OCI-LY7 (cell line): ENCODE measurements around the gene WNT11. TPM values are rescaled to one million over a fixed set of nuclear protein-coding genes. Genes with fewer than 3 reads are reported as not detected.

Source experiments
- BruUV-seq: library from RNA; stranded (reverse); fragments of 400-500 nt; replicated peaks from 2 replicates; lab custom pipeline; 2021; lab: Mats Ljungman, UMichigan
- CTCF ChIA-PET: fragments of 300-600 bp; sonication (Branson Sonifier 250); formaldehyde crosslinking; loops from one replicate; lab custom pipeline; 2022; ENCODE audit warnings: antibody characterized with exemption; ENCODE audit not compliant: unreplicated experiment; lab: Charles Lee
- POLR2A ChIA-PET: fragments of 300-600 bp; sonication (Branson Sonifier 250); formaldehyde crosslinking; loops from one replicate; lab custom pipeline; 2022; ENCODE audit warnings: antibody characterized with exemption; lab: Charles Lee
- DNase-seq: peaks from one replicate; pipeline ENCODE4 v3.0.0-alpha.2; 2015; ENCODE audit warnings: low spot score
- H2AFZ ChIP-seq: fragments of 200-600 bp; sonication (generic), shearing (Covaris generic); 2 replicates; pipeline ENCODE4 v1.6.1; 2014; ENCODE audit warnings: mild to moderate bottlenecking, antibody characterized with exemption, low read length, moderate library complexity
- H3K27ac ChIP-seq: fragments of 200-600 bp; sonication (generic); 2 replicates; pipeline ENCODE4 v1.5.1; 2014; ENCODE audit warnings: mixed run types, low read depth, mild to moderate bottlenecking, moderate library complexity, low read length, inconsistent platforms; ENCODE audit not compliant: poor library complexity, severe bottlenecking
- H3K36me3 ChIP-seq: fragments of 200-600 bp; sonication (generic); 2 replicates; pipeline ENCODE4 v1.6.1; 2014; ENCODE audit warnings: mild to moderate bottlenecking, antibody characterized with exemption, low read length, moderate library complexity, mixed read lengths; ENCODE audit not compliant: insufficient read depth
- H3K4me1 ChIP-seq: fragments of 200-600 bp; sonication (generic); 2 replicates; pipeline ENCODE4 v1.5.1; 2014; ENCODE audit warnings: mild to moderate bottlenecking, low read length; ENCODE audit not compliant: insufficient read depth, poor library complexity, severe bottlenecking
- H3K4me2 ChIP-seq: fragments of 200-600 bp; sonication (generic); 2 replicates; pipeline ENCODE4 v1.6.1; 2014; ENCODE audit warnings: mild to moderate bottlenecking, low read length
- H3K4me3 ChIP-seq: fragments of 200-600 bp; sonication (generic); 2 replicates; pipeline ENCODE4 v1.5.1; 2014; ENCODE audit warnings: mild to moderate bottlenecking, low read depth, low read length; ENCODE audit not compliant: poor library complexity, severe bottlenecking
- H3K79me2 ChIP-seq: fragments of 200-600 bp; sonication (generic); 2 replicates; pipeline ENCODE4 v1.6.1; 2016; ENCODE audit warnings: low read depth, mild to moderate bottlenecking, low read length, moderate library complexity, mixed read lengths; ENCODE audit not compliant: insufficient read depth
- H3K9me2 ChIP-seq: fragments of 200-600 bp; sonication (generic); 2 replicates; pipeline ENCODE4 v1.6.1; 2016; ENCODE audit warnings: mild to moderate bottlenecking, low read length, mixed read lengths; ENCODE audit not compliant: insufficient read depth
- H3K9me3 ChIP-seq: fragments of 200-600 bp; sonication (generic); 2 replicates; pipeline ENCODE4 v1.6.1; 2014; ENCODE audit warnings: mild to moderate bottlenecking, mixed run types, low read length, mixed read lengths
- H4K20me1 ChIP-seq: fragments of 200-600 bp; sonication (generic); 2 replicates; pipeline ENCODE4 v1.6.1; 2014; ENCODE audit warnings: mild to moderate bottlenecking, antibody characterized with exemption, low read length, moderate library complexity, mixed read lengths; ENCODE audit not compliant: insufficient read depth
- CTCF ChIP-seq: fragments of 200-600 bp; sonication (generic); conservative IDR thresholded peaks from 2 replicates; pipeline ENCODE4 v1.5.1; 2014; ENCODE audit warnings: mild to moderate bottlenecking, antibody characterized with exemption, low read length, moderate library complexity, mixed read lengths
- EZH2phosphoT487 ChIP-seq: fragments of 200-600 bp; sonication (generic); IDR thresholded peaks from 2 replicates; pipeline ENCODE4 v1.6.1; 2018; ENCODE audit warnings: low read depth, borderline replicate concordance, mild to moderate bottlenecking, mixed run types, antibody characterized with exemption, low read length, moderate library complexity, mixed read lengths
- intact Hi-C: fragments of 100-400 bp; cut with micrococcal nuclease; formaldehyde crosslinking; loops from one replicate; pipeline ENCODE4 v1.10.0; 2022; ENCODE audit not compliant: unreplicated experiment
- total RNA-seq, 2 experiments: library from RNA; depleted of rRNA in 1 of 2; stranded (reverse); fragments of >200 nt in 1 of 2; shearing (Covaris generic) in 1 of 2; gene quantifications; 2 replicates each; pipeline ENCODE4 v1.2.3, GENCODE V29; 2014 to 2022

WNT11 gene
- total RNA-seq, 2 experiments from 2014 or later: not detected

DNA sequence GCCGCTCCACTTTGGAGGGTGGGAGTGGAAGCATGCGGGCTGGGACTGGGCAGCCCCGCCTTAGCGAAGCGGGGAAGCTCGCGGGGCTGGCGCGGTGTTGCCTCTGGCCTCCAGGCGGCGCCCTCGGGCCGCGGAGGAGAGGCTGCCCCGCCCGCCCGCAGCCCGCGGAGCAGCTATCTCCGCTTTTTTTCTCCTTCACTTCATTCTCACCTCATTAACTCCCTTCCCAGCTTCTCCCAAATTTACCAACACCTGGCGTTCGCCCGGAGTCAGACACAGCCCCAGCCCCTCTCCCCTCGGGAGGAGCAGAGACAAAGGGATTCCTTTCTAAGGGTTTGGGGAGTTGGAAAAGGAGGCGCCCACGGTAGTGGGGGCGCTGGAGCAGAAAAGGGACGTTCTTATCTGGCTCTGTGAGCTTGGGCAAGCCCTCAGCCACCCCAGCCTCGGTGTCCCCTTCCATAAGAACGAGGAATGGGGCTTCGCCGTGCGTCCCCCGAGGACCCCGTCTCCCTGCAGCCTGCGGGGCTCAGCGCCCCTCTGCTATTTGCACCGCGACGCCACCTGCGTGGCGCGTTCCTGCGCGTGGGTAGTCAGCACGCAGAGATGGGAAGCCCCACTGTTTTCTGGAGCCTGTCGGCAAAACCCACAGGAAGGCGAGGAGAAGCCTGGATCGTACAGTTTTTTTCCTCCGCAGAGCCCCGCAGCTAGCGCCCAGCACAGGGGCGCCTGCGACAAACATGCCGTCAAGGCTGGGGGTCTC lies 1.5 kb upstream of the WNT11 start:
- POLR2A ChIA-PET: interaction anchor here (0.6 kb wide), 1 partner anchor 305 kb away, joined by 3 read pairs; no protein-coding TSS in a partner anchor
- Histone ChIP-seq H3K9me3 (no peaks in the 10 kb centered on the region), H3K4me2 (peak overlapping the region; percentile 76), H3K4me1 (no peaks in the 10 kb centered on the region), H3K9me2 (no peaks in the 10 kb centered on the region), H2AFZ (peak overlapping the region; percentile 33; the same call in 1 of the 2 replicates), H3K36me3 (no peaks in the 10 kb centered on the region), H3K4me3 (peak overlapping the region; percentile 56), H3K79me2 (no peaks in the 10 kb centered on the region), H3K27ac (no peak overlapping the region), H4K20me1 (no peaks in the 10 kb centered on the region)
- BruUV-seq: no TSS peak
- peak; percentile 90 for TF ChIP-seq CTCF
- TF ChIP-seq EZH2phosphoT487: no peak
- peak; percentile 75 for DNase-seq
- intact Hi-C loops: loop anchor here (1.0 to 5.0 kb wide), 2 partner anchors 110 to 311 kb away; no protein-coding TSS in a partner anchor
- CTCF ChIA-PET: interaction anchor here (0.5 to 2.3 kb wide), 5 partner anchors 12 to 481 kb away, joined by 3 to 14 read pairs (median 3); no protein-coding TSS in a partner anchor

GRCh38 chr11:76206077-76206326 lies 300 bp downstream of the WNT11 start:
- no TSS peak for BruUV-seq
- no peak for DNase-seq
- intact Hi-C loops: loop anchor here (5.0 kb wide), 1 partner anchor 309 kb away; no protein-coding TSS in a partner anchor
- H3K9me2 ChIP-seq: no peaks in the 10 kb centered on the region
- H3K4me2 ChIP-seq: no peak overlapping the region
- H3K27ac ChIP-seq: no peak overlapping the region
- no peaks in the 10 kb centered on the region for H3K9me3 ChIP-seq
- no peak overlapping the region for H2AFZ ChIP-seq
- TF ChIP-seq EZH2phosphoT487 (no peak), CTCF (no peak)
- no peaks in the 10 kb centered on the region for H3K79me2 ChIP-seq
- no peaks in the 10 kb centered on the region for H3K4me1 ChIP-seq
- POLR2A ChIA-PET: interaction anchor here (0.6 kb wide), 1 partner anchor 77 kb away, joined by 3 read pairs; no protein-coding TSS in a partner anchor
- H3K36me3 ChIP-seq: no peaks in the 10 kb centered on the region
- no peak overlapping the region for H3K4me3 ChIP-seq
- H4K20me1 ChIP-seq: no peaks in the 10 kb centered on the region
- CTCF ChIA-PET: no interaction called here
